Fibroblast of skin of right quadriceps (primary cell): ENCODE measurements around the gene PTPN4.

ENCODE experiments used
- DNase-seq: peaks from one replicate; pipeline ENCODE4 v3.0.0-alpha.2; 2013

The PTPN4 gene

DNA sequence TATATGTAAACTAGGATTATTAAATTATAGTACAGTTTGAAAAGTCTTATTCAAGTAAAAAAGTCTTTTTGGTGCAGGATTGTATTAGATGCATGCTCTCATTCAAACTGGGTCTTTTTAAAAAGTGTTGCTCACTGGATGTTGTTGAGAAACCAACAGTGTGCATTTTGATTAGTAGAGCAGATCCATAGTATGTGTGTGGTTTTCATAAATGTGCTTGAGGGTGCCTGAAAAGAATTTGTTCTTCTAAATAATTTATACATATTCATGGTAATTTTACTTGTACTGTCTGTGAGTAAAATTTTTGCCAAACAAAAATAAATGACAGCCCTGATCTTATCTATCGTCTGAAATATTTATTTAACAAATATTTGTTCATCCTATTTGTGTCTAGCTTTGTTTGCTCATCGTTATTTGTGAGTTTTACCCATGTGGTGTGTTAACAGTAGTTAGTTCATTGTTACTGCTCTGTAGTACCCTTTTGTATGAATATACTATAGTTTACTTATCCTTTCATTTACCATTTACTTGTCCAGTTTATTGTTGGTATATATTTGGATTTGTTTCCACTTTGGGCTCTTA, 50.4 kb downstream of the PTPN4 start:
- DNase-seq: no peak

- no peak for DNase-seq
Observed at GRCh38 chr2:119814216-119814615, 54.5 kb downstream of the PTPN4 start.

DNA sequence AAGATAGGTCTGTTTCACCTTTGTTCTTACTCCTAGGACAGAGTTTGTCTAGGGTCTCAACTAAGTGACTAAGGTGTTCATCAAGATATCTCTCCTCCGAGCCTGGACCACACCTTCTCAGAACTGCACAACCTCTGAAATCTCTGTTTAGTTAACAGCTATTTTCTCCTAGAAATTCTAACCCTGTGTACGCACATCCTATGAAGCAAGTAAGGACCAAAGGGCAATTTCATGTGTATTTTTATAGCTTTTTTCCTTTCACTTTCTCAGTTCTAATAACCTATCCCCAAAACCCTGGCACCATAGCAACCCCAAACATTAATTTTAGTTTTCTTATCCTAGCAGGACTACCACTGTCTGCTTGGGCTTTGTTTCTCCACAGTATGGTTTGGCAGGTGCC, 59.1 kb downstream of the PTPN4 start:
- no peak for DNase-seq

DNA sequence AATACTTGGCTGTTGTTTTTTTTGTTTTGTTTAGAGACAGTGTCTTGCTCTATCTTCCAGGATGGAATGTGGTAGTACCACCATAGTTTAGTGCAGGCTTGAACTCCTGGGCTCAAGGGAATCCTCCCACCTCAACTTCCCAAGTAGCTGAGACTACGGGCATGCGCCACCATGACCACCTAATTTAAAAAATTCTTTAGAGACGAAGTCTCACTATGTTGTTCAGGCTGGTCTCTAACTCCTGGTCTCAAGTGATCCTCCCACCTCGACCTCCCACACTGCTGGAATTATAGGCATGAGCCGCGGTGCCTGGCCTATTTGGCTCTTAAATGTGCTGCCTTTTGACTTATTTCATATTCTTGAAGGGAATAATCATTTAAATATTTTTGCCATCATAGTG, 60.1 kb downstream of the PTPN4 start:
- no peak for DNase-seq

- peak; percentile 99 for DNase-seq
Observed at GRCh38 chr2:119820275-119820674, 60.6 kb downstream of the PTPN4 start.

GRCh38 chr2:119821266-119821665, 61.5 kb downstream of the PTPN4 start:
- no peak for DNase-seq

DNA sequence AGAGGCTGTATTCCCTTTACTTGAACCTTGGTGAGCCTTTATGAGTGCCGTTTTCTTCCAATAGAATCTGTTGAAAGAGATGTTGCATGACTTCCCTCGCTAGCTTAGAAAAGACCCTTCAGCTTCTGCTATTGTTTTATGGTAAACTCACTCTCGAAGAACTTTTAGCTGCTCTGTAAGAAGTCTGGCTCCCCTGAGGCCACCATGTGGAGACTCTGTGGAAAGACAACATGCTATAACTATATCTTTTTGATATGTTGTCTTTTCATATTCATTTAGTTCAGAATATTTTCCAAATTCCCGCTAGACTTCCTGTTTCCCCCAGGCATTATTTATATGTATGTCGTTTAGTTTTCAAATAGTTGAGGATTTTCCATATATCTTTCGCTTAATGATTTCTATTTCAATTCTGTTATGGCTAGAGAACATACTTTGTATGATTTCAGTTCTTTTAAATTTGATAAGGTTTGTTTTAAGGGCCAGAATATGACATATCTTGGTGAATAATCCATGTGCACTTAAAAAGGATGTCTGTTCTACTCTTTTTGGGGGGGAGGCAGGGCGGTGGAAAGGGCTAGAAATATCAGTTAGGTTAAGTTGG, 64.1 kb downstream of the PTPN4 start:
- DNase-seq: peak; percentile 47

DNA sequence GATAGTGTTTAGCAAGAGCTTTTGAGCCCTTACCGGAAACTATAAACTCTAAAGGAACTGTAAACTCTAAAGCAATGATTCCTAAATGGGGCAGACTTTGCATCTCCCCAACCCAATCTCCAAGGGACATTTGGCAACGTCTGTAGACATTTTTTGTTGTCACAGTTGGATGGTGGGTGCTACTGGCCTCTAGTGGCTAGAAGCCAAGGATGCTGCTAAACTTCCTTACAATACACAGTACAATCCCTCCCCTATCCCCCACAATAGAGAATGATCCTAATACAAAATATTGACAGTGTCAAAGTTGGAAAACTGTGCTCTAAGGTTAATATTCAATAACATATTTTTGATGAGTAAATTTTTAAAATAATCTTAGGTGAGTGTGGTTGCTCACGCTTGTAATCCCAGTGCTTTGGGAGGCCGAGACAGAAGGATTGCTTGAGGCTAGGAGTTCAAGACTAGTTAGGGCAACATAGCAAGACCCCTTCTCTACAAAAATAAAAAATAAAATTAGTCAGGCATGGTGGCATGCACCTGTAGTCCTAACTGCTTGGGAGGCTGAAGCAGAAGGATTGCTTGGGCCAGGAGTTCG, 66.7 kb downstream of the PTPN4 start:
- DNase-seq: peak; percentile 46

GRCh38 chr2:119827866-119828507, 68.3 kb downstream of the PTPN4 start:
- DNase-seq: no peak

GRCh38 chr2:119836455-119837142, 76.9 kb downstream of the PTPN4 start:
- DNase-seq: no peak

DNA sequence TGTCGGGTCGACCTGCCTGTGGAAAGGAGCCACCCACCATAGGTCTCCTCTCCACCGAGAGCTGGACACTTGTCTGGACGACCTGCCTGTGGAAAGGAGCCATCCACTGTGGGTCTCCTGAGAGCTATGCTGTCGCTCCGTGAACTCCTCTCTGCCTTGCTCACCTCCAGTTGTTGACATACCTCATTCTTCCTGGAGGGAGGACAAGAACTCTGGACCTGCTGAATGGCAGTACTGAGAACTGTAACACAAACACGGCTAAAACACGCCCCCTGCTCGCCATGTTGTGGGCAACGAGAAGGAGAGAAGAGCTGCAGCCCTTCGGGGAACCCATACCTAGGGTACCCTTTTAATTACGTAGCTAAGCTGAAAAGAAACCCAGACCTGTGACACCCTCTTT, 77.6 kb downstream of the PTPN4 start:
- no peak for DNase-seq

- DNase-seq: no peak
Observed at GRCh38 chr2:119837759-119838158, 78.0 kb downstream of the PTPN4 start.

DNA sequence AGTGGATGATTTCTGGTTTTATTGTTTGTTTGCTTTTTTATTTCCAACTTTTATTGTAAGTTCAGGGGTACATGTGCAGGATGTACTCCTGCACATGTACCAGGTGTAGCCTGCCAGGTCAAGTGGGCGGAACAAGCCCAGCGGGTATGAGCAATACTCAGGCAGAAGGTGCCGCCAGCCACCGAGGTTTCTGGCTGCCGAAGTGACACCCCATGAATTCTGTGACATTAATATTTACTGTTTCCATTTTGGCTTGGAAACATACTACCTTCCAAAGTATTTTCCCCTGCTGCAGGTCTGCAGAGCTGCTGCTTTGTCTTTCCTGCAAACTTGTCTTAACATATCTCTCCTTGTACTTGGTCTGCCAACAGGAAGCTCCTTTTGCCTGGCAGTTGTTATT, 78.5 kb downstream of the PTPN4 start:
- DNase-seq: no peak

- no peak for DNase-seq
Observed at GRCh38 chr2:119841550-119841949, 81.8 kb downstream of the PTPN4 start.

DNA sequence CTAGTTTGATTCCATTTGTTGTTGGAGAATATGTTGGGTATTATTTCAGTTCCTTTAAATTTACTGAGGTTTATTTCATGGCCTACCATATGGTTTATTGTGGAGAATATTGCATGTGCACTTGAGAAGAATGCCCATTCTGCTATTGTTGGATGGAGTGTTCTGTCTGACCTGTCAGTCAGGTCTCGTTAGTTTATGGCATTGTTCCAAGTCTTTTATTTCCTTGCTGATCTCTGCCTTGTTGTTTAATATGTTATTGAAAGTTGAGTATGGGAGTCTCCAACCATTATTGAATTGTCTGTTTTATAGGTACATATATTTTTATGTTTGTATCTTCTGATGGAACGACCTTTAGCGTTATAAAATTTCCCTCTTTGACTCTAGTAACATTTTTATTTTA, 86.3 kb downstream of the PTPN4 start:
- no peak for DNase-seq

GRCh38 chr2:119849838-119850565, 90.3 kb downstream of the PTPN4 start:
- no peak for DNase-seq

DNA sequence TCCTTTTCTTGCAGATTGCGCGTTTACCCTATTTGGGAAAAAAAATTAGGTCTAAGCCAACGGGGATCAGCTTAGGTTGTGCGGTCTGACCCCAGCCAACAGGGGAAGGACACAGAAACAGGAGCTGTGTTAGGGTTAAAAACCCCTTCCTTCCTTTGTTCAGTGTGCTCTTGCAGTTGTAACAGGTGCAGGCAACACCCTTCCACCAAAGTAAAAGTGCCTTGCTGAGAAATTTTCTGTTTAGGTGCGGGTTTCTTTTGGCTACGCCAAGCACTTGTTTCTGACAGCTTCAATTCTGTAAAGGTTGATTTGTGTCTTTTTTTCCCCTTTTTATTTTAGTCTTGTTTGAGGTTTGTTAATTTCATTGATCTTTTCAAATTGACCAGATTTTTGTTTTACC, 92.5 kb downstream of the PTPN4 start:
- DNase-seq: no peak

DNA sequence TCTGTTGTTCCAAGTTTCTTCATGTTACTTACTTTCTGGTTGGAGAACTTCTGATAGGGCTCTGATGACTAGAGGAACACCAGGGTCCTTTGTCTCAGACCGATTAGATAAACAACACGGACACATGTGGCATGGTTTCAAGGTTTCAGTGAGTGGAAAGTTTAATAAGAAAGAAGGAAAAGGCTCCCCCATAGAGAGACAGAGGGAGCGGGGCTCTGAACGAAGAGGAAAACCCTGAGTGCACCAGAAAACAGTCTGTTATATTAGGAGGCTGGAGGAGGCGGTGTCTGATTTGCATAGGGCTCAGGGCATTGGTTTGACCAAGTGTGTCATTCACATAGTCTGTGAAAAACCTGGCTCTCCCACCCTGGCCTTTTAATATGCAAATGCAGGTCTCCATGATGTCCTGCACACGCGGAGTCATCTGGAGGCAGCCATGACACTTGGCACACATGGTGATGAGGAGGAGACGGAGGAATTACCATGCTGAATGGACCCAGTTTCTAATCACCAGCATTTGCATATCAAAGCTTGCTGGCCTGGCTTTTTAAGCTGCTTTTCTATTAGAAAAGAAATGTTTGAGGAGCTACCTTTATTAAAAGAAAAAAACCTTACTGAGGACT, 94.2 kb downstream of the PTPN4 start:
- DNase-seq: no peak

DNA sequence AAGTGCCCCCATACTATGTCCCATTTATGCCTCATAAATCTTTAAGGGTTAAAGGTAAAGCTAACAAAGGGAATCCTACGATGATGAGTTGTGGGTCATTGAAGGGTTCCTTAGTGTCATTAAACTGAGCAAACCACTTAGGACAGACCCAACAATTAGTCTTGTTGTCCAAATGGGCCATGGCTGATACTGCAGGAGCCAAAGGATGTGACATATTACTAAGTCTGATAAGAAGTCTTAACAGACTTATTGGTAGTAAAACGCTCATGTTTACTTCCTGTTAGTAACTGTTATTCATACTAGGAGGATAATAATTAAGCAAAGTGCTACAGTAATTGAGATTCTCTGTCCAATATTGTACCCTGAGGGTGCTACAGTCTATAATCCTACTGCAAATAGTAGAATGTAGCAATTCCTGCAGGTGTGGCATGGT, 96.8 kb downstream of the PTPN4 start:
- DNase-seq: no peak

- DNase-seq: no peak
Observed at GRCh38 chr2:119857742-119858141, 98.0 kb downstream of the PTPN4 start.

- DNase-seq: no peak
Observed at GRCh38 chr2:119859528-119859927, 99.8 kb downstream of the PTPN4 start.

GRCh38 chr2:119860924-119861323, 101.2 kb downstream of the PTPN4 start:
- no peak for DNase-seq
